ENCODE measurements around the gene LRRC3B.

The LRRC3B gene

GRCh38 chr3:26628915-26629314 is 6.3 kb downstream of the LRRC3B start:
- no peaks in the 10 kb centered on the region for H3K9me2 ChIP-seq (replicated peaks; ENCODE audit: low read depth, low read length)
- H3K9me3 ChIP-seq (ENCODE audit: insufficient read depth, low read depth, low read length), result no peaks in the 10 kb centered on the region; the same call in 1 of the 2 replicates
- H3K4me2 ChIP-seq (ENCODE audit: low read depth, low read length, poor library complexity, severe bottlenecking), result no peak overlapping the region
- H2AFZ ChIP-seq (ENCODE audit: low read length), result no peak overlapping the region
- H3K27me3 ChIP-seq (ENCODE audit: insufficient read depth, low read length, poor library complexity, severe bottlenecking), result no peaks in the 10 kb centered on the region
- H3K4me1 ChIP-seq (ENCODE audit: insufficient read depth, low read length, poor library complexity, severe bottlenecking), result no peaks in the 10 kb centered on the region
- no peak overlapping the region for H3K9ac ChIP-seq (ENCODE audit: low read depth, low read length, poor library complexity, severe bottlenecking)
- no peaks in the 10 kb centered on the region for H3K79me2 ChIP-seq (ENCODE audit: insufficient read depth, low read length)
- H3K36me3 ChIP-seq (ENCODE audit: insufficient read depth, low read length), result no peaks in the 10 kb centered on the region
- H3F3A ChIP-seq (ENCODE audit: low read depth), result no peaks in the 10 kb centered on the region
- no peak for TF ChIP-seq EZH2phosphoT487 (IDR thresholded peaks at IDR 0.05; ENCODE audit: borderline replicate concordance)
- TF ChIP-seq CTCF (conservative IDR thresholded peaks at IDR 0.05; ENCODE audit: low read length), result no peak
- no peak overlapping the region for H3K4me3 ChIP-seq (ENCODE audit: low read length, poor library complexity, severe bottlenecking)
- H4K20me1 ChIP-seq (ENCODE audit: insufficient read depth, low read length, poor library complexity, severe bottlenecking), result no peaks in the 10 kb centered on the region

- Histone ChIP-seq H3K9me2 (replicated peaks; ENCODE audit: low read depth, low read length) (no peaks in the 10 kb centered on the region), H3K4me1 (ENCODE audit: insufficient read depth, low read length, poor library complexity, severe bottlenecking) (no peaks in the 10 kb centered on the region), H3K9me3 (ENCODE audit: insufficient read depth, low read depth, low read length) (no peaks in the 10 kb centered on the region), H3K4me3 (ENCODE audit: low read length, poor library complexity, severe bottlenecking) (no peak overlapping the region), H3K27me3 (ENCODE audit: insufficient read depth, low read length, poor library complexity, severe bottlenecking) (no peaks in the 10 kb centered on the region), H3K79me2 (ENCODE audit: insufficient read depth, low read length) (no peaks in the 10 kb centered on the region), H2AFZ (ENCODE audit: low read length) (no peak overlapping the region), H3K36me3 (ENCODE audit: insufficient read depth, low read length) (no peaks in the 10 kb centered on the region), H3K4me2 (ENCODE audit: low read depth, low read length, poor library complexity, severe bottlenecking) (no peak overlapping the region), H3F3A (ENCODE audit: low read depth) (no peaks in the 10 kb centered on the region), H4K20me1 (ENCODE audit: insufficient read depth, low read length, poor library complexity, severe bottlenecking) (no peaks in the 10 kb centered on the region), H3K9ac (ENCODE audit: low read depth, low read length, poor library complexity, severe bottlenecking) (no peak overlapping the region)
- TF ChIP-seq CTCF (conservative IDR thresholded peaks at IDR 0.05; ENCODE audit: low read length), result no peak
- TF ChIP-seq EZH2phosphoT487 (IDR thresholded peaks at IDR 0.05; ENCODE audit: borderline replicate concordance), result no peak
Measured at GRCh38 chr3:26630669-26631389, 8.3 kb downstream of the LRRC3B start.

- H2AFZ ChIP-seq (ENCODE audit: low read length), result no peak overlapping the region
- H3K4me2 ChIP-seq (ENCODE audit: low read depth, low read length, poor library complexity, severe bottlenecking), result no peak overlapping the region
- no peaks in the 10 kb centered on the region for H3K27me3 ChIP-seq (ENCODE audit: insufficient read depth, low read length, poor library complexity, severe bottlenecking)
- H4K20me1 ChIP-seq (ENCODE audit: insufficient read depth, low read length, poor library complexity, severe bottlenecking), result no peaks in the 10 kb centered on the region
- H3K9me2 ChIP-seq (replicated peaks; ENCODE audit: low read depth, low read length), result no peaks in the 10 kb centered on the region
- no peaks in the 10 kb centered on the region for H3K79me2 ChIP-seq (ENCODE audit: insufficient read depth, low read length)
- H3K4me3 ChIP-seq (ENCODE audit: low read length, poor library complexity, severe bottlenecking), result no peak overlapping the region
- no peak overlapping the region for H3K9ac ChIP-seq (ENCODE audit: low read depth, low read length, poor library complexity, severe bottlenecking)
- H3K9me3 ChIP-seq (ENCODE audit: insufficient read depth, low read depth, low read length), result no peaks in the 10 kb centered on the region
- TF ChIP-seq CTCF (conservative IDR thresholded peaks at IDR 0.05; ENCODE audit: low read length) (no peak), EZH2phosphoT487 (IDR thresholded peaks at IDR 0.05; ENCODE audit: borderline replicate concordance) (no peak)
- H3K4me1 ChIP-seq (ENCODE audit: insufficient read depth, low read length, poor library complexity, severe bottlenecking), result no peaks in the 10 kb centered on the region
- no peaks in the 10 kb centered on the region for H3K36me3 ChIP-seq (ENCODE audit: insufficient read depth, low read length)
- H3F3A ChIP-seq (ENCODE audit: low read depth), result no peaks in the 10 kb centered on the region
Measured at GRCh38 chr3:26631390-26631738, 8.8 kb downstream of the LRRC3B start.
